ENCODE results near the gene PTPRG. TPM values are rescaled to one million over a fixed set of nuclear protein-coding genes. Genes with fewer than 3 reads are reported as not detected.

PTPRG gene
- total and polyA plus RNA-seq, 2 of the 13 experiments (the other 11 are each of a cell fraction or from before 2014, with no cell fraction given), result 8.0 to 25.3 TPM

GRCh38 chr3:62135741-62136140 is 574.4 kb downstream of the PTPRG start:
- Histone ChIP-seq H3K79me2 (ENCODE audit: insufficient read depth, low read length) (no peaks in the 10 kb centered on the region), H3K4me1 (ENCODE audit: insufficient read depth, low read length) (no peaks in the 10 kb centered on the region), H3K9me3 (ENCODE audit: low read length) (no peaks in the 10 kb centered on the region), H2AFZ (ENCODE audit: low read length) (no peak overlapping the region), H3K27ac (ENCODE audit: extremely low read length, insufficient read depth, low read length) (no peak overlapping the region), H4K20me1 (ENCODE audit: insufficient read depth, low read length) (no peaks in the 10 kb centered on the region), H3K36me3 (replicated peaks in 1 of 2; ENCODE audit: control insufficient read depth in 1 of 2, insufficient read depth in 2 of 2, low read length in 2 of 2) (peaks cover 0 to 9% of the 10 kb centered on the region in 2 experiments; a peak in 2 of 5 replicates), H3K9ac (ENCODE audit: insufficient read depth, low read depth, low read length) (no peak overlapping the region), H3K4me2 (ENCODE audit: low read depth, low read length) (no peak overlapping the region), H3K4me3 (replicated peaks in 1 of 3; ENCODE audit: insufficient read depth in 1 of 3, low read depth in 2 of 3, low read length in 3 of 3) (no peak overlapping the region), H3K27me3 (ENCODE audit: control insufficient read depth in 1 of 2, insufficient read depth in 2 of 2, low read length in 2 of 2) (no peaks in the 10 kb centered on the region)
- CTCF ChIA-PET (ENCODE audit: low intra/inter-chr PET ratio, low total read pairs), result no interaction called here
- WGBS (ENCODE audit: low lambda C conversion rate), result 89% methylated on average over 6 of the region's 7 CpGs
- TF ChIP-seq LCORL (IDR thresholded peaks at IDR 0.05) (no peak), LCORL (CRISPR knock-in tag; IDR thresholded peaks at IDR 0.05) (no peak), ZNF770 (CRISPR knock-in tag; IDR thresholded peaks at IDR 0.05) (no peak), ZBTB1 (CRISPR knock-in tag; IDR thresholded peaks at IDR 0.05; ENCODE audit: borderline replicate concordance) (no peak), ZEB1 (IDR thresholded peaks at IDR 0.05; ENCODE audit: insufficient replicate concordance, low read depth) (no peak), CEBPZ (IDR thresholded peaks at IDR 0.05; ENCODE audit: low read length) (no peak), MEIS1 (CRISPR knock-in tag; IDR thresholded peaks at IDR 0.05; ENCODE audit: borderline replicate concordance) (no peak), ZNF576 (CRISPR knock-in tag; IDR thresholded peaks at IDR 0.05) (no peak), ATRX (CRISPR knock-in tag; IDR thresholded peaks at IDR 0.05; ENCODE audit: borderline replicate concordance) (no peak), AKNA (CRISPR knock-in tag; IDR thresholded peaks at IDR 0.05; ENCODE audit: borderline replicate concordance) (no peak), ZNF720 (CRISPR knock-in tag; IDR thresholded peaks at IDR 0.05) (no peak), NFYC (CRISPR knock-in tag; IDR thresholded peaks at IDR 0.05) (no peak), ATF2 (CRISPR knock-in tag; IDR thresholded peaks at IDR 0.05) (no peak)
- BruUV-seq (replicated peaks), result no TSS peak
- POLR2A ChIA-PET, result no interaction called here
- no peak for FAIRE-seq
- ATAC-seq, result no peak
- intact Hi-C loops (cut with micrococcal nuclease; ENCODE audit: unreplicated experiment) (no loop called here), in situ Hi-C loops (cut with HindIII; ENCODE audit: extremely low pct_ligation_motif_present, low pct_unique_long_range_greater_than_20kb) (no loop called here)
- DNase-seq (ENCODE audit: low spot score), result no peak

All from HepG2 (cell line).